ENCODE measurements around the gene KLHL6.

DNA sequence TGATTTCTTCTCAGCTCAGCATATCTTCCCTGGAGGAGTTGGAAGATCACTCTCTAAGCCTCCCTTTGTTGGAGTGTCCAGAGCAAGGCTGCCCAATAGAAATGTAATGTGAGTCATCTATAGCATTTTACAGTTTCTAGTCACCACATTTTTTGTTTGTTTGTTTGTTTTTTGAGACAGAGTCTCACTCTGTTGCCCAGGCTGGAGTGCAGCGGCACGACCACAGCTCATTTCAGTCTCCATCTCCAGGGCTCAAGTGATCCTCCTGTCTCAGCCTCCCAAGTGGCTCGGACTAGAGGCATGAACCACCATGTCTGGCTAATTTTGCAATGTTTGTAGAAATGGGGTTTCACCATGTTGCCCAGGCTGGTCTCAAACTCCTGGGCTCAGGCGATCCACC, 21.3 kb downstream of the KLHL6 start:
- TF ChIP-seq, protein P1, sequence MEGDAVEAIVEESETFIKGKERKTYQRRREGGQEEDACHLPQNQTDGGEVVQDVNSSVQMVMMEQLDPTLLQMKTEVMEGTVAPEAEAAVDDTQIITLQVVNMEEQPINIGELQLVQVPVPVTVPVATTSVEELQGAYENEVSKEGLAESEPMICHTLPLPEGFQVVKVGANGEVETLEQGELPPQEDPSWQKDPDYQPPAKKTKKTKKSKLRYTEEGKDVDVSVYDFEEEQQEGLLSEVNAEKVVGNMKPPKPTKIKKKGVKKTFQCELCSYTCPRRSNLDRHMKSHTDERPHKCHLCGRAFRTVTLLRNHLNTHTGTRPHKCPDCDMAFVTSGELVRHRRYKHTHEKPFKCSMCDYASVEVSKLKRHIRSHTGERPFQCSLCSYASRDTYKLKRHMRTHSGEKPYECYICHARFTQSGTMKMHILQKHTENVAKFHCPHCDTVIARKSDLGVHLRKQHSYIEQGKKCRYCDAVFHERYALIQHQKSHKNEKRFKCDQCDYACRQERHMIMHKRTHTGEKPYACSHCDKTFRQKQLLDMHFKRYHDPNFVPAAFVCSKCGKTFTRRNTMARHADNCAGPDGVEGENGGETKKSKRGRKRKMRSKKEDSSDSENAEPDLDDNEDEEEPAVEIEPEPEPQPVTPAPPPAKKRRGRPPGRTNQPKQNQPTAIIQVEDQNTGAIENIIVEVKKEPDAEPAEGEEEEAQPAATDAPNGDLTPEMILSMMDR (IDR thresholded peaks at IDR 0.05), result no peak
- no peak for TF ChIP-seq POLR2A (IDR thresholded peaks at IDR 0.05)
